K562 (cell line): ENCODE results near the gene HLA-DMB. TPM values are rescaled to one million over a fixed set of nuclear protein-coding genes. Genes with fewer than 3 reads are reported as not detected.

Experiments
- CHD7 ChIP-seq: fragments of 200-600 bp; sonication (generic); IDR thresholded peaks from one replicate; pipeline ENCODE4 v1.6.1; 2012; ENCODE audit warnings: mild to moderate bottlenecking, low read depth, low read length, inconsistent platforms
- CTCFL ChIP-seq: IDR thresholded peaks from 2 replicates; pipeline ENCODE4 v1.6.1; 2011; ENCODE audit warnings: borderline replicate concordance, low read depth, mild to moderate bottlenecking, moderate library complexity, low read length; ENCODE audit not compliant: insufficient read depth, poor library complexity, severe bottlenecking
- HNRNPH1 ChIP-seq: fragments of 200-400 bp; formaldehyde crosslinking; optimal IDR thresholded peaks from 2 replicates; pipeline ENCODE3; 2017; ENCODE audit warnings: low read depth, mild to moderate bottlenecking, low read length, moderate library complexity
- MTA1 ChIP-seq: fragments of 450-650 bp; IDR thresholded peaks from 2 replicates; pipeline ENCODE4 v1.6.1; 2017; ENCODE audit warnings: borderline replicate concordance
- MTA3 ChIP-seq: fragments of 450-650 bp; formaldehyde crosslinking; IDR thresholded peaks from 2 replicates; pipeline ENCODE4 v1.6.1; 2017; ENCODE audit warnings: mild to moderate bottlenecking, borderline replicate concordance
- POLR2AphosphoS2 ChIP-seq: IDR thresholded peaks from 2 replicates; pipeline ENCODE4 v1.6.1; 2012; ENCODE audit warnings: low read length, improper control_type of control experiment
- PTTG1 ChIP-seq: fragments of 450-650 bp; IDR thresholded peaks from 2 replicates; pipeline ENCODE4 v1.6.1; 2016; ENCODE audit warnings: low read depth, mild to moderate bottlenecking, missing genetic modification characterization, missing compliant biosample characterization
- SFPQ ChIP-seq: fragments of 200-400 bp; formaldehyde crosslinking; IDR thresholded peaks from 2 replicates; pipeline ENCODE4 v1.6.1; 2017; ENCODE audit warnings: mild to moderate bottlenecking, low read depth, low read length, moderate library complexity
- SREBF2 ChIP-seq: sonication (generic); formaldehyde crosslinking; IDR thresholded peaks from 2 replicates; pipeline ENCODE4 v1.4.0; 2020; ENCODE audit warnings: mild to moderate bottlenecking, missing genetic modification reagents
- ZNF584 ChIP-seq: fragments of 200-800 bp; sonication (Bioruptor generic); IDR thresholded peaks from 2 replicates; pipeline ENCODE4 v1.6.1; 2016; ENCODE audit warnings: low read depth, mild to moderate bottlenecking, missing genetic modification characterization, missing compliant biosample characterization
- polyA plus RNA-seq, 8 experiments: library from polyadenylated mRNA; depleted of rRNA in 4 of 8; stranded (reverse) in 5 of 8; unstranded in 3 of 8; fragments of >200 nt; fragmentation: Nextera tagmentation in 2 of 8; fragmentation: Illumina TruSeq in 1 of 8; extraction: Ambion mirVana in 2 of 8; extraction: Trizol in 1 of 8; gene quantifications; 2 replicates each; pipeline versions ENCODE4 v1.2.1 to v1.2.3, GENCODE V29; 2011 to 2014; ENCODE audit warnings: inconsistent platforms in 1 of 8, missing spikeins in 1 of 8
- total RNA-seq, 7 experiments: library from RNA; depleted of rRNA in 6 of 7; stranded (reverse); fragments of >200 nt in 6 of 7; fragmentation: Illumina TruSeq in 2 of 7; extraction: Trizol in 2 of 7; gene quantifications; 2 replicates each; pipeline versions ENCODE4 v1.2.1 to v1.2.3, GENCODE V29; 2011 to 2021; ENCODE audit warnings: low replicate concordance in 1 of 7

The HLA-DMB gene
- total and polyA plus RNA-seq, 9 of the 15 experiments (the other 6 are each of a cell fraction or from before 2014, with no cell fraction given): 0.38 TPM; not detected in 8

- TF ChIP-seq CHD7 (no peak), MTA1 (peak; percentile 92), MTA3 (peak; percentile 100), SREBF2 (CRISPR knock-in tag) (peak; percentile 93; the same call in 1 of the 2 replicates), ZNF584 (CRISPR knock-in tag) (no peak), HNRNPH1 (no peak), PTTG1 (tag) (0 out of 2 replicates have a peak, but pooled peaks have one; percentile 34), POLR2AphosphoS2 (peak; percentile 98), SFPQ (no peak), CTCFL (no peak)
Measured at GRCh38 chr6:32971581-32972352, 30.9 kb upstream of the HLA-DMB start (continued).
